CD4-positive, CD25-positive, alpha-beta regulatory T cell (primary cell): ENCODE measurements around the gene ASTN2. TPM values are rescaled to one million over a fixed set of nuclear protein-coding genes. Genes with fewer than 3 reads are reported as not detected.

Source experiments
- ATAC-seq, 2 donors: fragments of 150-1000 bp; cut with Tn5 transposase; one replicate each; pipeline ENCODE4 v1.10.0; 2021; ENCODE audit warnings: low read depth in 2 of 2, moderate number of reproducible peaks in 2 of 2, moderate library complexity in 1 of 2
- DNase-seq, 3 donors: peaks; one replicate each; pipeline versions ENCODE4 v3.0.0 to v3.0.0-alpha.2; 2012 to 2022; ENCODE audit warnings: mixed read lengths in 1 of 3
- H3K27ac ChIP-seq: one replicate; pipeline ENCODE4 v1.7.0; 2013; ENCODE audit warnings: mild to moderate bottlenecking, low read length; ENCODE audit not compliant: insufficient read depth, poor library complexity, severe bottlenecking
- H3K27me3 ChIP-seq: one replicate; pipeline ENCODE4 v1.7.0; 2013; ENCODE audit warnings: low read length; ENCODE audit not compliant: control insufficient read depth, insufficient read depth
- H3K36me3 ChIP-seq: one replicate; pipeline ENCODE4 v1.7.0; 2013; ENCODE audit warnings: mild to moderate bottlenecking, low read length, moderate library complexity; ENCODE audit not compliant: control insufficient read depth, insufficient read depth
- H3K4me1 ChIP-seq: 2 replicates; pipeline ENCODE4 v1.7.0; 2013; ENCODE audit warnings: mild to moderate bottlenecking, low read length; ENCODE audit not compliant: insufficient read depth, control insufficient read depth, poor library complexity, severe bottlenecking
- H3K4me3 ChIP-seq: one replicate; pipeline ENCODE4 v1.7.0; 2013; ENCODE audit warnings: low read depth, mild to moderate bottlenecking, low read length, moderate library complexity
- H3K9me3 ChIP-seq, 2 experiments: 1 replicate in 1 of 2; 2 replicates in 1 of 2; pipeline ENCODE4 v1.7.0; 2013; ENCODE audit warnings: low read length in 2 of 2, mild to moderate bottlenecking in 1 of 2, moderate library complexity in 1 of 2; ENCODE audit not compliant: control insufficient read depth in 2 of 2
- H3K27ac Mint-ChIP-seq, 3 donors: one replicate each; pipeline ENCODE4 v1.8.0; 2020 to 2022; ENCODE audit warnings: mild to moderate bottlenecking in 3 of 3, mixed read lengths in 3 of 3, moderate library complexity in 2 of 3
- H3K27me3 Mint-ChIP-seq: one replicate; pipeline ENCODE4 v1.8.0; 2022; ENCODE audit warnings: mild to moderate bottlenecking, mixed read lengths
- H3K36me3 Mint-ChIP-seq: one replicate; pipeline ENCODE4 v1.8.0; 2020; ENCODE audit warnings: mixed read lengths
- H3K4me1 Mint-ChIP-seq, 4 donors: one replicate each; pipeline ENCODE4 v1.8.0; 2020 to 2022; ENCODE audit warnings: mixed read lengths in 4 of 4, mild to moderate bottlenecking in 1 of 4
- H3K4me3 Mint-ChIP-seq, 4 donors: one replicate each; pipeline ENCODE4 v1.8.0; 2020 to 2022; ENCODE audit warnings: mild to moderate bottlenecking in 4 of 4, mixed read lengths in 4 of 4, moderate library complexity in 3 of 4
- H3K9me3 Mint-ChIP-seq, 7 donors: one replicate each; pipeline ENCODE4 v1.8.0; 2020 to 2022; ENCODE audit warnings: mixed read lengths in 7 of 7, mild to moderate bottlenecking in 3 of 7, moderate library complexity in 2 of 7
- polyA plus RNA-seq, 4 donors: library from polyadenylated mRNA; unstranded; fragments of 300-500 nt; fragmentation: Illumina TruSeq; gene quantifications; one replicate each; pipeline ENCODE4 v1.2.3, GENCODE V29; 2021
- total RNA-seq: library from RNA; stranded (reverse); gene quantifications from one replicate; pipeline ENCODE4 v1.2.3, GENCODE V29; 2022

The ASTN2 gene
- total and polyA plus RNA-seq, 5 donors from 2014 or later: 5.0 to 9.9 (median 7.4) TPM

- no peaks in the 10 kb centered on the region for H3K27me3 Mint-ChIP-seq
- H3K9me3 ChIP-seq: no peaks in the 10 kb centered on the region
- H3K27ac Mint-ChIP-seq: no peak overlapping the region
- no peaks in the 10 kb centered on the region for H3K27me3 ChIP-seq
- no peak overlapping the region for H3K27ac ChIP-seq
- no peak overlapping the region for H3K4me3 Mint-ChIP-seq
- DNase-seq (no peak), ATAC-seq (no peak)
- no peaks in the 10 kb centered on the region for H3K4me1 Mint-ChIP-seq
- H3K9me3 Mint-ChIP-seq: peaks cover 0 to 21% (median 4%) of the 10 kb centered on the region in 7 donors
- no peaks in the 10 kb centered on the region for H3K36me3 Mint-ChIP-seq
- no peaks in the 10 kb centered on the region for H3K4me1 ChIP-seq
- no peak overlapping the region for H3K4me3 ChIP-seq
- no peaks in the 10 kb centered on the region for H3K36me3 ChIP-seq
Measured at GRCh38 chr9:117116084-117116483, 298.8 kb downstream of the ASTN2 start.

DNA sequence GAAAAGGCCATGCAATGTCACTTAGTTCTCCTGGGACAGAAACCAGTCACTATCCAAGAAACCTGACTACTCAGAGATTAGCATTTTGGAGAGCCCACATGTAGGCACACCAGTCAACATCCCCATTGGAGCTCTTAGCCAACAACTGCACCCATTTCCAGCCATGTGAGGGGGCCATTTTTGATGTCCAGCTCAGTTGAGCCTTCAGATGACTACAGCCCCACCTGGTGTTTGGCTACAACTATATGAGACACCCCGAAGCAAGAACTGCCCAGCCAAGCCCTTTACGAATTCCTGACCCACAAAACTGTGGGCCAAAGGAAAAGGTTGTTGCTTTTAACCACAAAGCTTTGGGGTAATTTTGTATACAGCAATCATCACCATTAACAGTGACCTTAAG, 300.1 kb downstream of the ASTN2 start:
- no peaks in the 10 kb centered on the region for H3K4me1 Mint-ChIP-seq
- H3K27me3 ChIP-seq: no peaks in the 10 kb centered on the region
- H3K27ac Mint-ChIP-seq: no peak overlapping the region
- DNase-seq (no peak), ATAC-seq (no peak)
- H3K27me3 Mint-ChIP-seq: no peaks in the 10 kb centered on the region
- H3K9me3 ChIP-seq: no peaks in the 10 kb centered on the region
- H3K27ac ChIP-seq: no peak overlapping the region
- H3K4me3 Mint-ChIP-seq: no peak overlapping the region
- H3K9me3 Mint-ChIP-seq: peaks cover 0 to 16% (median 3%) of the 10 kb centered on the region in 7 donors
- no peaks in the 10 kb centered on the region for H3K4me1 ChIP-seq
- no peaks in the 10 kb centered on the region for H3K36me3 ChIP-seq
- no peak overlapping the region for H3K4me3 ChIP-seq
- H3K36me3 Mint-ChIP-seq: no peaks in the 10 kb centered on the region

GRCh38 chr9:117104716-117105495, 310.0 kb downstream of the ASTN2 start:
- Mint-ChIP-seq H3K4me1 (no peaks in the 10 kb centered on the region), H3K27me3 (no peaks in the 10 kb centered on the region), H3K9me3 (peaks cover 0 to 4% (median 0%) of the 10 kb centered on the region in 7 donors), H3K4me3 (no peak overlapping the region), H3K27ac (no peak overlapping the region), H3K36me3 (no peaks in the 10 kb centered on the region)
- DNase-seq (no peak), ATAC-seq (no peak)
- Histone ChIP-seq H3K4me3 (no peak overlapping the region), H3K9me3 (no peaks in the 10 kb centered on the region), H3K27me3 (no peaks in the 10 kb centered on the region), H3K27ac (no peak overlapping the region), H3K36me3 (no peaks in the 10 kb centered on the region), H3K4me1 (no peaks in the 10 kb centered on the region)

- H3K4me3 ChIP-seq: no peak overlapping the region
- ATAC-seq (no peak), DNase-seq (no peak)
- H3K4me1 ChIP-seq: no peaks in the 10 kb centered on the region
- H3K27ac ChIP-seq: no peak overlapping the region
- H3K27me3 ChIP-seq: no peaks in the 10 kb centered on the region
- no peaks in the 10 kb centered on the region for H3K36me3 ChIP-seq
- H3K27me3 Mint-ChIP-seq: no peaks in the 10 kb centered on the region
- no peak overlapping the region for H3K27ac Mint-ChIP-seq
- no peaks in the 10 kb centered on the region for H3K36me3 Mint-ChIP-seq
- peaks cover 0 to 5% (median 1%) of the 10 kb centered on the region in 7 donors for H3K9me3 Mint-ChIP-seq
- no peak overlapping the region for H3K4me3 Mint-ChIP-seq
- no peaks in the 10 kb centered on the region for H3K4me1 Mint-ChIP-seq
- H3K9me3 ChIP-seq: no peaks in the 10 kb centered on the region
Measured at GRCh38 chr9:117104206-117104605, 310.7 kb downstream of the ASTN2 start.

- Mint-ChIP-seq H3K27ac (no peak overlapping the region), H3K4me3 (no peak overlapping the region), H3K36me3 (no peaks in the 10 kb centered on the region), H3K9me3 (peaks cover 0 to 7% (median 2%) of the 10 kb centered on the region in 7 donors), H3K27me3 (no peaks in the 10 kb centered on the region), H3K4me1 (no peaks in the 10 kb centered on the region)
- Histone ChIP-seq H3K4me1 (no peaks in the 10 kb centered on the region), H3K27ac (no peak overlapping the region), H3K9me3 (no peaks in the 10 kb centered on the region), H3K36me3 (no peaks in the 10 kb centered on the region), H3K27me3 (no peaks in the 10 kb centered on the region), H3K4me3 (no peak overlapping the region)
- ATAC-seq: no peak
- no peak for DNase-seq
Measured at GRCh38 chr9:117103438-117104110, 311.3 kb downstream of the ASTN2 start.

DNA sequence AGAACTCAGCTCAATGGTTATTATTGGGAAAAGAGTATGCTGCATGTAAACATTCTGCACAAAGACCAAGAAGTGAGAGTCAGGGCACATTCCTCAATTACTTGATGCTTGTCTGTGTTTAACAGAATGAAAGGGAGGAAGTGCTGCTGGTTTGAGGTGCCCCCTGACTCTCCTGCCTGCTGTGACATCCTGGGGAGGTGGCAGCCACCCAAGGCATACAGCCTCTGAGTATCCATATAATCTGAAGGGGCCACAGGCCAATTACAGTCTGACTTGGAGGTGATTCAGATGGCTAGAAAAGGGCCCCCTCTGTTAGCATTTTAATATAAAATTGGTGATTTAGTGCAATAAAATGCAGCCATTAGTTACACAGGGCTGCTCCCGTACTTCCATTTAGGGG, 313.8 kb downstream of the ASTN2 start:
- no peaks in the 10 kb centered on the region for H3K27me3 ChIP-seq
- Mint-ChIP-seq H3K27ac (no peak overlapping the region), H3K9me3 (peaks cover 0 to 7% (median 2%) of the 10 kb centered on the region in 7 donors), H3K4me1 (no peaks in the 10 kb centered on the region), H3K4me3 (no peak overlapping the region), H3K36me3 (no peaks in the 10 kb centered on the region), H3K27me3 (no peaks in the 10 kb centered on the region)
- no peak for DNase-seq
- H3K36me3 ChIP-seq: no peaks in the 10 kb centered on the region
- H3K4me3 ChIP-seq: no peak overlapping the region
- ATAC-seq: no peak
- no peak overlapping the region for H3K27ac ChIP-seq
- H3K4me1 ChIP-seq: no peaks in the 10 kb centered on the region
- H3K9me3 ChIP-seq: no peaks in the 10 kb centered on the region

DNA sequence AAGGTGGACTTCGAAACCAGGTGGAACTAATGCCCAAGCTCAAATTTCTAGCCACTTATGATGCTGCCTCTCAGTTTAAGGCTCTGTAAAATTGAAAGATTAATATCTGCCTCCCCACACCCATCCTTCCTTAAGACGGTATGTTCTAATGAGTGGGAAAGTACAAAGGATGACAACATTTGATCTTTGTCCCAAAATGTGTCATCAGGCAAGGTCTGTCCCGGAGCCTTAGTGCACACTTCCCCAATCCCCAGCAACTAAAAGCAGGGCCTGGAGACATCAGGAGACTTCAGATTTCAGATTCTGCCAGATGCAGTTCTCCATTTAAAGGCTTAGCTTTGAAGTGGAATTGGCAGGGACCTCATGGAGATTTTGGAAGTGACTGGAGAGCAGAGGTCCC, 316.5 kb downstream of the ASTN2 start:
- no peak overlapping the region for H3K4me3 Mint-ChIP-seq
- no peaks in the 10 kb centered on the region for H3K4me1 Mint-ChIP-seq
- no peak for DNase-seq
- peaks cover 0 to 4% (median 2%) of the 10 kb centered on the region in 7 donors for H3K9me3 Mint-ChIP-seq
- no peak overlapping the region for H3K27ac Mint-ChIP-seq
- Histone ChIP-seq H3K27me3 (no peaks in the 10 kb centered on the region), H3K27ac (no peak overlapping the region), H3K4me1 (no peaks in the 10 kb centered on the region), H3K9me3 (no peaks in the 10 kb centered on the region), H3K36me3 (no peaks in the 10 kb centered on the region), H3K4me3 (no peak overlapping the region)
- no peak for ATAC-seq
- no peaks in the 10 kb centered on the region for H3K36me3 Mint-ChIP-seq
- H3K27me3 Mint-ChIP-seq: no peaks in the 10 kb centered on the region

- no peak overlapping the region for H3K27ac ChIP-seq
- H3K9me3 ChIP-seq: no peaks in the 10 kb centered on the region
- no peaks in the 10 kb centered on the region for H3K4me1 ChIP-seq
- no peaks in the 10 kb centered on the region for H3K27me3 ChIP-seq
- no peaks in the 10 kb centered on the region for H3K36me3 ChIP-seq
- no peak overlapping the region for H3K27ac Mint-ChIP-seq
- no peaks in the 10 kb centered on the region for H3K27me3 Mint-ChIP-seq
- H3K4me3 ChIP-seq: no peak overlapping the region
- no peaks in the 10 kb centered on the region for H3K4me1 Mint-ChIP-seq
- peaks cover 0 to 4% (median 2%) of the 10 kb centered on the region in 7 donors for H3K9me3 Mint-ChIP-seq
- ATAC-seq (no peak), DNase-seq (no peak)
- no peaks in the 10 kb centered on the region for H3K36me3 Mint-ChIP-seq
- H3K4me3 Mint-ChIP-seq: no peak overlapping the region
Measured at GRCh38 chr9:117097761-117098160, 317.1 kb downstream of the ASTN2 start.
